ENCODE results near the gene RAB14. TPM values are rescaled to one million over a fixed set of nuclear protein-coding genes. Genes with fewer than 3 reads are reported as not detected.
"Not testable (repeated sequence)": the region's sequence is repeated elsewhere in the genome, so short reads cannot be mapped to it uniquely, and the experiment has no call there.

RAB14 gene
- total RNA-seq, 2 donors from 2014 or later: 56.2 to 63.7 TPM

DNA sequence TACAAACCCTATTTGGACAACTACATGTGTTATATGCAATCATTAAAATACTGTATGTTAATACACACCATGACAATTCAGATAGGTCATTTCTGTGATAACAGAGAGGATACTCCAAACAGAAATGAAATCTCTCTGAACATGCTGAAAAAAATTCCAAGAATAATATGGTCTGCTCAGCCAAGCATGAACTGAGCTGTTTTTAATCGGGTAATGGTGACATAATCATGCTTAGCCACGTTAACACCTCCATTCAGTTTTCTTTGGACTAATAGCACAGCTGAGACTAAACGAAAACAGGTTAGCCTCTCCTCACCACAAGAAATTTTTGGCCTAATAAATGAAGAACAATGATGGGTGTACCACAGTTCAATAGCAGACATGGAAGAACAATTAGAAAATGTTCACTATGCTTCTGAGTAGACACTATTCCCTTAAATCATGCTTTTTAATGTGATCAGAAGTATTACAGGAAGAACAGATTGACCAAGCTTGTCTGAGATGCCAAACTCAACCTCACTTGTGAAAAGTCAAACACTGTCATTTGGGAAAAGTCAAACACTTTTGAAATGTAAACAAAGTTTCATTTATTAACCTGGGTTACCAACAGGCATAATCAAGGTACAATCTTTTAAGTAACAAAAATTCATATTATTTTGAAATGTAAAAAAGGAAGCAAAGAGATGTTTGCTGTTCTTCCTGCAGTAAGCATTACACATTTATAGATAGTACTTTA lies 19.4 kb downstream of the RAB14 start:
- H3K4me1 Mint-ChIP-seq (ENCODE audit: low read depth): peaks cover 35% of the 10 kb centered on the region
- H3K36me3 Mint-ChIP-seq (ENCODE audit: insufficient read depth in 2 of 2): peaks cover 2 to 20% of the 10 kb centered on the region in 2 donors
- H3K4me3 Mint-ChIP-seq: no peak overlapping the region
- H3K27ac Mint-ChIP-seq: peak overlapping the region; percentile 72
- no peaks in the 10 kb centered on the region for H3K27me3 Mint-ChIP-seq (ENCODE audit: low read depth)
- ATAC-seq (replicated peaks in 1 of 2) (no peak), DNase-seq (no peak)
- H3K9me3 Mint-ChIP-seq: no peaks in the 10 kb centered on the region

DNA sequence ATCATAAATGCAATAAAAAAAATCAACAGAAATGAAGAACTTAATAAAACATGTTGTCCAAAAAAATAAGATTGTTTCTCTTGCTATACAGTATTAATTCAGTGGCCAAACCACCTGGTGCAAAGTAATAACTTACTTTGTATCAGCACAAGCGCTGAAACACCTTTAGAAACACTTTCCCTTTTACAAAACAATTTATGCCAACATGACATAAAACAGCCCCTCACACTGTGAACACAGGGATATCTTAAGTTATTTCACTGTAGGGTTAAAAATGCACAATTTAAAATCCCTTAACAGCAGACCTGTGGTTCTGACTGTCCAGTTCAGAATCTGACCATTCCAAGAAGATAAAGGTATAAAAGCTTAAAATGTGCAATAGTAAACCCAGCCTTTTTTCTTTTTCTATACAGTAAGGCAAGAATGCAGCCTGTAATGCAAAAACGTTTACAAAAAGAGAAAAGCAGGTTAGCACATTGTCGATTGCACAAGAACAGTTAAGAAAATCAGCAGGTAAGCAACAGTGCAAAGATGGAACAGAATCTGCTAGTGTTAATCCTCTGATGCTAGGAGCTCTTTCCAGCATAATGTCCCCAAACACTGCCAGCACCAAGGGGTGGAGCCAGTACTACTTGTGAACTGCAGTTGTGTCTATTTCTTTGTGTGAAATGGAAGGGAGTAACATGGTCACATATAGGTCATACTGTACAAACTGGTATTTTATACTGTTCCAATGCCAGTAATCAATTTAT lies 21.6 kb downstream of the RAB14 start:
- Mint-ChIP-seq H3K4me3 (no peak overlapping the region), H3K27ac (peak overlapping the region; percentile 9), H3K9me3 (no peaks in the 10 kb centered on the region), H3K4me1 (ENCODE audit: low read depth) (peaks cover 16% of the 10 kb centered on the region), H3K27me3 (ENCODE audit: low read depth) (no peaks in the 10 kb centered on the region), H3K36me3 (ENCODE audit: insufficient read depth in 2 of 2) (peaks cover 2 to 23% of the 10 kb centered on the region in 2 donors)
- ATAC-seq (replicated peaks in 1 of 2): no peak
- no peak for DNase-seq

DNA sequence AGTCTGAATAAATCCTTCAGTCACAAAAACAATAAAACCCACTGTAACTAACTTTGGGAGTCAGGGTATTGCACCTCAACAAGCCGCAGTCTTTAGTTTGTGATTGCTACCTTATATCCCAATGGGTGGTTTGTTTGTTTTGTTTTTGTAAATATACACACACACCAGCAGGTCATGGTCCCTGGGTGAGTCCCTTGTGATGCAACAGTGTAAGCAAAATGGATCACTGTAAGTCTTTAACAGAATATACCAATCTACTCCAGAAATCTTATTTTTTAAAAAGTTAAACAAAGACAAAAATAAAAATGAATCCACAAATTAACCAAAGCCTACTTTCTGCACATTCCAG lies 22.3 kb downstream of the RAB14 start:
- not testable (repeated sequence) for H3K27me3 Mint-ChIP-seq (ENCODE audit: low read depth); ATAC-seq (replicated peaks in 1 of 2); H3K9me3 Mint-ChIP-seq; DNase-seq; H3K4me3 Mint-ChIP-seq
- Mint-ChIP-seq H3K4me1 (ENCODE audit: low read depth) (peaks cover 12% of the 10 kb centered on the region), H3K27ac (peak overlapping the region; percentile 9), H3K36me3 (ENCODE audit: insufficient read depth in 2 of 2) (peaks cover 5 to 27% of the 10 kb centered on the region in 2 donors)

DNA sequence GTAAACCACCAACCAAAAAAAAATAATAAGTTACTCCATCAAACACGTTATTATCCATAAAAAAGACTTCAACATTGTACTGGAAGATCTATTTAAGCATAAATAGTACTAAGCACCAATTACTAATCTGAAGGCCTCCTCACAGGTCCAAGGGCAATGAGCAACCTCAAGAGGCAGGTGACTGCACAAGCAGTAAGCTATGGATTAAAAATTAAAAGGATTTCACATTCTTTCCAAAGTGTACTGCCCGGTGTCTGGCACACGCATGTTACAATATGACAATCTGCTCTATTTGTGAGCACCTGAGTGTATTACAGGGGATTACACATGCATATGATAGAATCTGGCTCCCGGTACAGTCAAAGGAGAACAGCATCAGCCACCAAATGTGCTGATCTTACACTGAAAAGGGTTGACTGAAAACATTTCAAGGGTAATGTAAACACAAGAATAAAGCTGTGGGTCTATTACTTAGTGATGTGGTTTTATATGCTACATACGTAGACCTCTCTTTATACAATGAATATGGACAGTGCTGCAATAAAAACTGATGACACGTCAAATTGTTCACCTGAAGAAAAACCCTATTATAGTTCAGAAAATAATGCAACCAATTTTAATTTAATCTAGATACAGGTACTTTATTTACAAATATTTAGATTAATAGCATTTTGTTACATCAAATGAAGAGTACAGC lies 22.8 kb downstream of the RAB14 start:
- Mint-ChIP-seq H3K4me3 (no peak overlapping the region), H3K27ac (peak overlapping the region; percentile 70), H3K9me3 (no peaks in the 10 kb centered on the region), H3K27me3 (ENCODE audit: low read depth) (no peaks in the 10 kb centered on the region), H3K36me3 (ENCODE audit: insufficient read depth in 2 of 2) (peaks cover 5 to 27% of the 10 kb centered on the region in 2 donors), H3K4me1 (ENCODE audit: low read depth) (peaks cover 12% of the 10 kb centered on the region)
- DNase-seq (no peak), ATAC-seq (replicated peaks in 1 of 2) (peak in 1 of 2 donors; percentile 40)

DNA sequence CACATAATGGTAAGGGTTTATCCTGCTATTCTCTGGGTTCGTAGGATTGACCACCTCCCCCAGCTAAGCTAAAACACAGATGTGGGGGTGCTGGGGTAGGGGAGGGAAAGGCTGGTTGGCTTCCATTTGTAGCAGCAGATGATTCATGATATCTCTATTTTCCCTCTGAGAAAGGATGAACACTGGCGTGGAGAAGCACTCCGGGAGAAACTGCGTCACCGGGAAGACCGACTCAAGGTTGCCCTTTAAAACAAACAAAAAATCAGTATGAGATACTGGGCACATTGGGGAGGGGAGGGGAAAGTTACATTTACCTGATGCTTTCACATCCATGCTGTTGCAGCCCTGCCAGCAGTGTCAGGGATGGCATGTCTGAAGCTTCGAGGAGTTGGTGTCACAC lies 28.2 kb downstream of the RAB14 start:
- ATAC-seq (replicated peaks in 1 of 2) (no peak), DNase-seq (no peak)
- Mint-ChIP-seq H3K4me1 (ENCODE audit: low read depth) (peaks cover 4% of the 10 kb centered on the region), H3K4me3 (no peak overlapping the region), H3K27me3 (ENCODE audit: low read depth) (no peaks in the 10 kb centered on the region), H3K36me3 (ENCODE audit: insufficient read depth in 2 of 2) (peaks cover 5 to 27% of the 10 kb centered on the region in 2 donors), H3K27ac (no peak overlapping the region), H3K9me3 (no peaks in the 10 kb centered on the region)

DNA sequence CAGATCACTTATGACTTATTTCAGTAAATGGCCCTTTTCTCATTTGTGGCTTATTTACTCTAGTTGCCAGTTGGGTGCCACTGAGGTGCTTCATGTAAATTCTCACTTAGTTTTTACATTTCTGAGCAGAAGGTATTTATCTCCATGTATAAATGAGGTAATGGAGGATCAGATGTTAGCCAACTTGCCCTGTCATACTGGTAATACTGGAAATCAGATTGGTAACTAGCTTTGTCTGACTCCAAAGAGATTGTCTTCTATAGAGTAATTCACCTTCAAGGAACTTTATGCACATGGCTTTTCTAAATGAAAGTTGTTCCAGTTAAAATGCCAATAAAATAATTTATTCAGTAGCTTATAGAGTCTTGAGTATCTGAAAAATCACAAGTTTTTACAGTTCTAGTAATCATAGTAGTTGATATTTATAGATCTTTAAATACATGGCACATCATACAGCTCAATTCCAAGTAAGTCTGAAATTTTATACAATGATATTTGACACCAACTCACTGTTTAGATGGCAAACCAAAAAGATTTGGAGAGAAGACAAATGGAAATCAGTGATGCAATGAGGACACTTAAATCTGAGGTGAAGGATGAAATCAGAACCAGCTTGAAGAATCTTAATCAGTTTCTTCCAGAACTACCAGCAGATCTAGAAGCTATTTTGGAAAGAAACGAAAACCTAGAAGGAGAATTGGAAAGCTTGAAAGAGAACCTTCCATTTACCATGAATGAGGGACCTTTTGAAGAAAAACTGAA lies 28.8 kb downstream of the RAB14 start:
- Mint-ChIP-seq H3K4me3 (no peak overlapping the region), H3K9me3 (no peaks in the 10 kb centered on the region), H3K27ac (peak overlapping the region; percentile 67), H3K36me3 (ENCODE audit: insufficient read depth in 2 of 2) (peaks cover 6 to 29% of the 10 kb centered on the region in 2 donors), H3K27me3 (ENCODE audit: low read depth) (no peaks in the 10 kb centered on the region), H3K4me1 (ENCODE audit: low read depth) (peaks cover 10% of the 10 kb centered on the region)
- DNase-seq (no peak), ATAC-seq (replicated peaks in 1 of 2) (no peak)

DNA sequence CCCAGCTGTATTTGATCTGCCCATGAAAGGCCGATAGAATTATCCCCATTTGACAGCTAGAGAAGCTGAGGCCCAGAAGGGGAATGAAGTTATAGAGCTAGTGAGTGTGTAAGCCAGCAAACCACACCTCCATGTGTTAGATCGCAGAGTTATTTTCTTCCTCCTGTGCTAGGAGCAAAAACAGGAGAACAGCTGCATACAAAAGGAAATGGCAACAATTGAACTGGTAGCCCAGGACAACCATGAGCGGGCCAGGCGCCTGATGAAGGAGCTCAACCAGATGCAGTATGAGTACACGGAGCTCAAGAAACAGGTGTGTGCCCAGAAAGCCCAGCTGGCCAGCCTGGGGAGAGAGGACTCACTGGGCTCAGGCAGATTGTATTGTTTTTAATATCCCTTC lies 30.4 kb downstream of the RAB14 start:
- H3K27me3 Mint-ChIP-seq (ENCODE audit: low read depth): no peaks in the 10 kb centered on the region
- H3K9me3 Mint-ChIP-seq: no peaks in the 10 kb centered on the region
- H3K27ac Mint-ChIP-seq: no peak overlapping the region
- DNase-seq: no peak
- H3K4me1 Mint-ChIP-seq (ENCODE audit: low read depth): peaks cover 12% of the 10 kb centered on the region
- ATAC-seq (replicated peaks in 1 of 2): no peak
- H3K36me3 Mint-ChIP-seq (ENCODE audit: insufficient read depth in 2 of 2): peaks cover 8 to 34% of the 10 kb centered on the region in 2 donors
- no peak overlapping the region for H3K4me3 Mint-ChIP-seq

DNA sequence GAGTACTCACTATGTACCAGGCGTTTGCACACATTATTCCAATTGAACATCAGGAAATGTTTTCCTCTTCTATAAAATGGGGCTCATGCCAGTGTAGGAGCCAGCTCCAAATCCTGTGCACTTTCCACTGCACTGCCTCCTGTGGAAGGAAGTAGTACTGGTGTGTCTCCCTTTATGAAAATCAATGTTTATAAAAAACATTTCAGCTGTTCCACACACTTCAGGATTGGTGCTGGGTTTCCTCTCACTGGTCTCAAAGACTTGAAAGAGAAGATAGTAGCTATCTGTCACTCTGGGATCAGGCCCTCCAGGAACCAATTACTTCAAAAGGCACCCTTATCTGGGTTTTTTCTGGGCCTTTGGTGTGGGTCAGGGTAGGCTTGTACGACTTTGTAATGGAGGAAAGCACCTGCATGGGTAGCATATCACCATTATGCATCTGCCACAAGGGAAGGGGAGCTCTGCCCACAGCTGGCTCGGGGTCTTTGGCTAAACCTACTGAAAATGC lies 32.5 kb downstream of the RAB14 start:
- H3K36me3 Mint-ChIP-seq (ENCODE audit: insufficient read depth in 2 of 2): peaks cover 5 to 37% of the 10 kb centered on the region in 2 donors
- ATAC-seq (replicated peaks in 1 of 2) (peak; percentile 49 to 58), DNase-seq (no peak)

DNA sequence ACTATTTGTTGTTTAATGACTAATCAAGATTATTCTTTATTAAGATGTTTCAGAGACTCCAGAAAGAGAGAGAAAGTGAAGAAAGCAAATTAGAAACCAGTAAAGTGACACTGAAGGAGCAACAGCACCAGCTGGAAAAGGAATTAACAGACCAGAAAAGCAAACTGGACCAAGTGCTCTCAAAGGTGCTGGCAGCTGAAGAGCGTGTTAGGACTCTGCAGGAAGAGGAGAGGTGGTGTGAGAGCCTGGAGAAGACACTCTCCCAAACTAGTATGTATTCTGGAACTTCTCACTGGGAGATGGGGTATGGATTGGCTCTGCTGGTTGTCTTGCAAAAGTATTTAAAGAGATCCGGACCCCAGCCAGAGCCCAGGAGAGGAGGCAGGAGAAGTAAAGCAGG lies 33.6 kb downstream of the RAB14 start:
- H3K4me3 Mint-ChIP-seq: no peak overlapping the region
- peaks cover 6 to 41% of the 10 kb centered on the region in 2 donors for H3K36me3 Mint-ChIP-seq (ENCODE audit: insufficient read depth in 2 of 2)
- peak overlapping the region; percentile 85 for H3K27ac Mint-ChIP-seq
- H3K9me3 Mint-ChIP-seq: no peaks in the 10 kb centered on the region
- peaks cover 12% of the 10 kb centered on the region for H3K4me1 Mint-ChIP-seq (ENCODE audit: low read depth)
- no peak for ATAC-seq (replicated peaks in 1 of 2)
- no peak for DNase-seq
- no peaks in the 10 kb centered on the region for H3K27me3 Mint-ChIP-seq (ENCODE audit: low read depth)

More for the DNA sequence above, 32.5 kb downstream of the RAB14 start:
- no peaks in the 10 kb centered on the region for H3K9me3 Mint-ChIP-seq
- peak overlapping the region; percentile 85 for H3K27ac Mint-ChIP-seq
- H3K4me1 Mint-ChIP-seq (ENCODE audit: low read depth): peaks cover 12% of the 10 kb centered on the region
- no peak overlapping the region for H3K4me3 Mint-ChIP-seq
- H3K27me3 Mint-ChIP-seq (ENCODE audit: low read depth): no peaks in the 10 kb centered on the region

DNA sequence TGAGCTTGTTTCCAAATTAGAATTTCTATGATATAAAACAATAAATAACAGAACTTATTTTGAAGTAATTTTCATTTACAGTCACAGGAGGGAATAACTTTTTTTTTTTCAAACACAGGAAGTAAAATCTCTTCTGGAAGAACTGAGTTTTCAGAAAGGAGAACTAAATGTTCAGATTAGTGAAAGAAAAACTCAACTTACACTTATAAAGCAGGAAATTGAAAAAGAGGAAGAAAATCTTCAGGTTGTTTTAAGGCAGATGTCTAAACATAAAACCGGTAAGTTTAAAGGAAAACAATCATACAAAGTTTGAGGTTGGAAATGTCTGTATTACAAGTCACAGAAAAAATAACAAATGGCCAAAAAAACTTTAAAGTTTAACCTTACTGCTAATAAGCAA lies 41.6 kb downstream of the RAB14 start:
- Mint-ChIP-seq H3K36me3 (ENCODE audit: insufficient read depth in 2 of 2) (peaks cover 10 to 41% of the 10 kb centered on the region in 2 donors), H3K9me3 (no peaks in the 10 kb centered on the region), H3K27ac (peak overlapping the region; percentile 70), H3K4me1 (ENCODE audit: low read depth) (peaks cover 29% of the 10 kb centered on the region), H3K27me3 (ENCODE audit: low read depth) (no peaks in the 10 kb centered on the region), H3K4me3 (no peak overlapping the region)
- DNase-seq: no peak
- no peak for ATAC-seq (replicated peaks in 1 of 2)

DNA sequence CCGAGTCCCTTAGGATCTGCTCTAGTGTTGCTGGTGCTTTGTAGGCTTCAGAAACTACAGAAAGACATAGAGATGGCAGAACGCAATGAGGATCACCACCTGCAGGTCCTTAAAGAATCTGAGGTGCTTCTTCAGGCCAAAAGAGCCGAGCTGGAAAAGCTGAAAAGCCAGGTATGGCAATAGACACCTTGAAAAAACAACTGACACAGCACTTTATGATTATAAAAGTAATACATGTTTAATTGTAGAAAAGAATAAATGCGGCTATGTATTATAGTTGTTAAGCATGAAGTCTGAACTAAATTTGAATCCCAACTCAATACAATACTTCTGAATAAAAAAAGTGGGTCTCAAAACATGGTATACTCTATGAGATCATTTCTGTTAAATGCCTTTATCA lies 43.7 kb downstream of the RAB14 start:
- ATAC-seq (replicated peaks in 1 of 2) (no peak), DNase-seq (no peak)
- Mint-ChIP-seq H3K27me3 (ENCODE audit: low read depth) (no peaks in the 10 kb centered on the region), H3K4me3 (no peak overlapping the region), H3K4me1 (ENCODE audit: low read depth) (peaks cover 35% of the 10 kb centered on the region), H3K27ac (peak overlapping the region; percentile 83), H3K36me3 (ENCODE audit: insufficient read depth in 2 of 2) (peaks cover 16 to 47% of the 10 kb centered on the region in 2 donors), H3K9me3 (no peaks in the 10 kb centered on the region)

DNA sequence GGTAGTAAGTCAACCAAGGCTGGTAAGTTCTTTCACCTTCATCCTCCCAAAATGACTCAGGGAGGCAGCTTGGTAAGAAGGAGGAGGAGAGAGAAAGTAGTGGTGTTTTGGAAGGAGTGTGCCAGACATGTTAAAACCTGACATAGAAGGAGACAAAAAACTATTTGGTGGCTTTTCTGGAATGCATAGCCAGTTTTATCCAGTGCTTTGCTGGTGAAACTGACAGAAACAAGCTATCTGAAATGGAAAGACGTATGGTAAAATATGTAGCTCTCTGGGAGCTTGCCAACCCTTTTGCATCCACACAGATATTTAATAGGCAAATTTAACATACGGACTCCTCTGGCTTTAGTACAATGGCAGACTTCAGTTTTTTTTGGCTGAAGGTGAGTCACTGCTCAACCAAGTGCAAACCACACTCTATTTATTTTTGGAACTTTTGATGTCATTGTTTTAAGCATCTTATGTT lies 45.4 kb downstream of the RAB14 start:
- Mint-ChIP-seq H3K27ac (peak overlapping the region; percentile 55), H3K27me3 (ENCODE audit: low read depth) (no peaks in the 10 kb centered on the region), H3K4me3 (peak overlapping the region; percentile 14 to 30), H3K36me3 (ENCODE audit: insufficient read depth in 2 of 2) (peaks cover 16 to 52% of the 10 kb centered on the region in 2 donors), H3K4me1 (ENCODE audit: low read depth) (peaks cover 35% of the 10 kb centered on the region), H3K9me3 (no peaks in the 10 kb centered on the region)
- DNase-seq (peak; percentile 23 to 30), ATAC-seq (replicated peaks in 1 of 2) (peak; percentile 89 to 93)
